ENCODE results near the gene UNC5B.
A peak's percentile ranks its signal among the peaks of the same experiment; 100 is the strongest.

Gene UNC5B

GRCh38 chr10:71236822-71237682, 24.7 kb downstream of the UNC5B start:
- no peak for DNase-seq (ENCODE audit: low read depth)
- no peak overlapping the region for H3K4me3 ChIP-seq (ENCODE audit: low read depth, low read length)

GRCh38 chr10:71237843-71238623, 25.7 kb downstream of the UNC5B start:
- DNase-seq (ENCODE audit: low read depth), result no peak
- H3K4me3 ChIP-seq (ENCODE audit: low read depth, low read length), result no peak overlapping the region

- no peak for DNase-seq (ENCODE audit: low read depth)
- H3K4me3 ChIP-seq (ENCODE audit: low read depth, low read length), result no peak overlapping the region
Measured at GRCh38 chr10:71238626-71239025, 26.3 kb downstream of the UNC5B start.

- H3K4me3 ChIP-seq (ENCODE audit: low read depth, low read length), result no peak overlapping the region
- DNase-seq (ENCODE audit: low read depth), result no peak
Measured at GRCh38 chr10:71239131-71239915, 27.0 kb downstream of the UNC5B start.

- DNase-seq (ENCODE audit: low read depth), result no peak
- H3K4me3 ChIP-seq (ENCODE audit: low read depth, low read length), result no peak overlapping the region
Measured at GRCh38 chr10:71239946-71240795, 27.8 kb downstream of the UNC5B start.

- no peak overlapping the region for H3K4me3 ChIP-seq (ENCODE audit: low read depth, low read length)
- DNase-seq (ENCODE audit: low read depth), result peak; percentile 87
Measured at GRCh38 chr10:71241114-71241829, 28.9 kb downstream of the UNC5B start.

GRCh38 chr10:71241830-71242621, 29.7 kb downstream of the UNC5B start:
- H3K4me3 ChIP-seq (ENCODE audit: low read depth, low read length), result no peak overlapping the region
- no peak for DNase-seq (ENCODE audit: low read depth)

GRCh38 chr10:71242622-71243009, 30.2 kb downstream of the UNC5B start:
- DNase-seq (ENCODE audit: low read depth), result no peak
- H3K4me3 ChIP-seq (ENCODE audit: low read depth, low read length), result no peak overlapping the region

GRCh38 chr10:71243756-71244395, 31.5 kb downstream of the UNC5B start:
- no peak overlapping the region for H3K4me3 ChIP-seq (ENCODE audit: low read depth, low read length)
- DNase-seq (ENCODE audit: low read depth), result no peak

- peak; percentile 85 for DNase-seq (ENCODE audit: low read depth)
- peak overlapping the region; percentile 17 for H3K4me3 ChIP-seq (ENCODE audit: low read depth, low read length)
Measured at GRCh38 chr10:71244431-71245419, 32.4 kb downstream of the UNC5B start.

GRCh38 chr10:71245420-71246325, 33.3 kb downstream of the UNC5B start:
- no peak overlapping the region for H3K4me3 ChIP-seq (ENCODE audit: low read depth, low read length)
- DNase-seq (ENCODE audit: low read depth), result no peak

- no peak for DNase-seq (ENCODE audit: low read depth)
Measured at GRCh38 chr10:71246591-71247413, 34.4 kb downstream of the UNC5B start.

GRCh38 chr10:71247414-71247705, 35.0 kb downstream of the UNC5B start:
- H3K4me3 ChIP-seq (ENCODE audit: low read depth, low read length), result no peak overlapping the region
- no peak for DNase-seq (ENCODE audit: low read depth)

More at GRCh38 chr10:71246591-71247413, 34.4 kb downstream of the UNC5B start:
- no peak overlapping the region for H3K4me3 ChIP-seq (ENCODE audit: low read depth, low read length)

- H3K4me3 ChIP-seq (ENCODE audit: low read depth, low read length), result no peak overlapping the region
- no peak for DNase-seq (ENCODE audit: low read depth)
Measured at GRCh38 chr10:71247804-71248203, 35.4 kb downstream of the UNC5B start.
